Mesendoderm (in vitro differentiated cells): ENCODE data around the gene CHST11.

Source experiments
- DNase-seq: peaks from one replicate; pipeline ENCODE4 v3.0.0; 2013
- H2AK5ac ChIP-seq: 2 replicates; pipeline ENCODE4 v1.6.1; 2013; ENCODE audit warnings: low read length, inconsistent platforms
- H2BK120ac ChIP-seq: 2 replicates; pipeline ENCODE4 v1.6.1; 2013; ENCODE audit warnings: low read depth, mild to moderate bottlenecking, low read length, moderate library complexity, mixed read lengths
- H2BK15ac ChIP-seq: replicated peaks from 2 replicates; pipeline ENCODE4 v1.6.1; 2013; ENCODE audit warnings: low read depth, mild to moderate bottlenecking, moderate library complexity
- H2BK5ac ChIP-seq: 2 replicates; pipeline ENCODE4 v1.6.1; 2013; ENCODE audit warnings: low read length, inconsistent platforms
- H3K18ac ChIP-seq: 2 replicates; pipeline ENCODE4 v1.6.1; 2013; ENCODE audit warnings: mild to moderate bottlenecking, low read length, mixed read lengths
- H3K23ac ChIP-seq: one replicate; pipeline ENCODE4 v1.6.1; 2013; ENCODE audit warnings: low read length
- H3K27ac ChIP-seq: 2 replicates; pipeline ENCODE4 v1.5.1; 2013; ENCODE audit warnings: low read depth, mild to moderate bottlenecking, inconsistent platforms, low read length, moderate library complexity
- H3K27me3 ChIP-seq: 2 replicates; pipeline ENCODE4 v1.6.1; 2013; ENCODE audit warnings: low read length, control low read depth, mild to moderate bottlenecking, inconsistent platforms; ENCODE audit not compliant: insufficient read depth, poor library complexity
- H3K36me3 ChIP-seq: 2 replicates; pipeline ENCODE4 v1.6.1; 2013; ENCODE audit warnings: low read length, inconsistent platforms; ENCODE audit not compliant: control insufficient read depth, insufficient read depth
- H3K4ac ChIP-seq: one replicate; pipeline ENCODE4 v1.6.1; 2013; ENCODE audit warnings: low read depth, mild to moderate bottlenecking, low read length, moderate library complexity
- H3K4me1 ChIP-seq: 2 replicates; pipeline ENCODE4 v1.6.1; 2013; ENCODE audit warnings: low read depth, low read length, inconsistent platforms; ENCODE audit not compliant: control insufficient read depth
- H3K4me2 ChIP-seq: 2 replicates; pipeline ENCODE4 v1.6.1; 2013; ENCODE audit warnings: low read length
- H3K4me3 ChIP-seq: 2 replicates; pipeline ENCODE4 v1.5.1; 2013; ENCODE audit warnings: mild to moderate bottlenecking, low read length
- H3K56ac ChIP-seq: one replicate; pipeline ENCODE4 v1.6.1; 2013; ENCODE audit warnings: low read length
- H3K79me1 ChIP-seq: 2 replicates; pipeline ENCODE4 v1.6.1; 2013; ENCODE audit warnings: low read length, inconsistent platforms
- H3K79me2 ChIP-seq: 2 replicates; pipeline ENCODE4 v1.6.1; 2013; ENCODE audit warnings: mild to moderate bottlenecking, low read length; ENCODE audit not compliant: control insufficient read depth, insufficient read depth
- H3K9ac ChIP-seq: 2 replicates; pipeline ENCODE4 v1.6.1; 2013; ENCODE audit warnings: low read length, inconsistent platforms
- H4K5ac ChIP-seq: one replicate; pipeline ENCODE4 v1.6.1; 2013; ENCODE audit warnings: low read length
- H4K8ac ChIP-seq: one replicate; pipeline ENCODE4 v1.6.1; 2013; ENCODE audit warnings: low read depth, mild to moderate bottlenecking, control low read depth, low read length, moderate library complexity
- WGBS: extraction: QIAGEN DNeasy Blood & Tissue Kit; methylation state at CpG from one replicate; pipeline ENCODE4 v1.1.7; 2013; ENCODE audit warnings: low lambda C conversion rate, missing lambda C conversion rate; ENCODE audit not compliant: insufficient coverage; ENCODE audit errors: extremely low coverage; 5-methylcytosine and 5-hydroxymethylcytosine counted together

The CHST11 gene

DNA sequence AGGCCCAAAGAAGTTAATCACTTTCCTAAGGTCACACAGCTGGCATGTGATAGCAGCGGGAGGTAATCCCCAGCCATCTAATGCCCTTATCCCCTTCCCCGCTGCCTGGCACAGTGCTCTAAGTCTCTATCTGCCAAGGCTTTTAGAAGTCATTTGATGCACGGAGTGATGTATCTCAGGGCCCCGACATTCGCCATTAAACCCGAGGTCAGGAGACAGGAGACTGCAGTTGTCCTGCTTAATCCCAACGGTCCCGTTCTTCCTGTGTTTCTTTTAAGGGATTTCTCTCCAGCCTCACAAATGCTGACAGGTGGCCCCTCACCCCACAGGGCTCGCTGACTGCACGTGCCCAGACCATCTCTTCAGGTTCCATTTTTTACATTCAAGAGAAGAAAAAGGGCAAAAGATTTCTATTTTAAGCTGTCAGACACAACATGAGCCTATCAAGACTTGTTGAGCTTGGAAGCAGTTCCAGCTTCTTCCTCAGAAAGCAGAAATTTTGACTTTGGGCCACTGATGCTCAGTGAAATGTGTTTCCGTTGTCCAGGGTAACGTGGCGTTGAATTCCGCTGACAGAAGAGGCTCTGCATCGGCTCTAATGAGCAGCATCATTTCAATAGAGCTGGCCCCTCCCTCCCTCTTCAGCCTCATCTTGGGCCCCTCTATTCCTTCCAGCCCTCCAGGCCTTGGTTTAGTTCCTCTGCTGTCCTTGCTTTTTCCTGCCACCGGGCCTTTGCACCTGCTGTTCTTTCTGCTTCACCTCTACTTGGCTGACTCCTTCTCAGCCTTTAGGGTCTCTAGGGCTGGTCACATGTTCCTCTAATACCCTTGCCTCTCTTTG, 171.5 kb downstream of the CHST11 start:
- H3K4me3 ChIP-seq, result no peak overlapping the region
- H3K9ac ChIP-seq, result no peak overlapping the region
- H2BK5ac ChIP-seq, result no peak overlapping the region
- no peaks in the 10 kb centered on the region for H3K79me1 ChIP-seq
- H2AK5ac ChIP-seq, result no peak overlapping the region
- H3K23ac ChIP-seq, result no peak overlapping the region
- DNase-seq, result no peak
- H2BK15ac ChIP-seq, result no peak overlapping the region
- no peak overlapping the region for H4K5ac ChIP-seq
- no CpG with 5 or more reads among the region's 16 CpGs for WGBS
- H3K27me3 ChIP-seq, result no peaks in the 10 kb centered on the region
- no peaks in the 10 kb centered on the region for H3K79me2 ChIP-seq
- no peaks in the 10 kb centered on the region for H3K36me3 ChIP-seq
- H3K4me1 ChIP-seq, result no peaks in the 10 kb centered on the region
- H3K18ac ChIP-seq, result no peak overlapping the region
- H3K4ac ChIP-seq, result no peak overlapping the region
- no peak overlapping the region for H4K8ac ChIP-seq
- H2BK120ac ChIP-seq, result no peak overlapping the region
- H3K4me2 ChIP-seq, result no peak overlapping the region
- no peak overlapping the region for H3K27ac ChIP-seq
- no peak overlapping the region for H3K56ac ChIP-seq

DNA sequence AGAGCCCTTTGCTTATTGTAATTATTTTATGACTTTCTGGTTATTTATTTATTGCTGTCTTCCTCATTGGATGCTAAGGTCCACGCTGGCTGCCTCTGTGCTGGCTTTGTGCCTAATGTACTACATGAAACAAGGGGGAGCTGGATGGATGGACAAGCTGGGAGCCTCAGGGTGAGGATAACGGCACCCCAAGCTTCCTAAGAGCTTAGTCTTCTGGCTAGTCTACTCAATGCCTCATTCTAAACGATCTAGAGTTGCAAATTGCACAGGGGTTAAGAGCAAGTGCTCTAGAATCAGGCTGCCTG, 172.0 kb downstream of the CHST11 start:
- H3K4ac ChIP-seq, result no peak overlapping the region

GRCh38 chr12:104630230-104630670, 173.5 kb downstream of the CHST11 start:
- Histone ChIP-seq H3K4me1 (no peaks in the 10 kb centered on the region), H2BK120ac (no peak overlapping the region), H3K79me2 (no peaks in the 10 kb centered on the region), H2AK5ac (no peak overlapping the region), H2BK15ac (no peak overlapping the region), H3K4me2 (no peak overlapping the region), H4K8ac (no peak overlapping the region), H3K4ac (no peak overlapping the region), H3K56ac (no peak overlapping the region), H3K36me3 (no peaks in the 10 kb centered on the region), H3K27me3 (no peaks in the 10 kb centered on the region), H3K79me1 (no peaks in the 10 kb centered on the region), H3K9ac (no peak overlapping the region), H3K18ac (no peak overlapping the region), H4K5ac (no peak overlapping the region), H2BK5ac (no peak overlapping the region), H3K27ac (no peak overlapping the region), H3K4me3 (no peak overlapping the region), H3K23ac (no peak overlapping the region)
- DNase-seq, result no peak
- no CpG with 5 or more reads among the region's 6 CpGs for WGBS

More for the DNA sequence above, 172.0 kb downstream of the CHST11 start:
- no peaks in the 10 kb centered on the region for H3K27me3 ChIP-seq
- no peaks in the 10 kb centered on the region for H3K36me3 ChIP-seq
- no peaks in the 10 kb centered on the region for H3K4me1 ChIP-seq
- H3K4me3 ChIP-seq, result no peak overlapping the region
- no peak overlapping the region for H4K5ac ChIP-seq
- H3K9ac ChIP-seq, result no peak overlapping the region
- no peak overlapping the region for H4K8ac ChIP-seq
- H3K79me1 ChIP-seq, result no peaks in the 10 kb centered on the region
- no peak overlapping the region for H3K4me2 ChIP-seq
- H3K79me2 ChIP-seq, result no peaks in the 10 kb centered on the region
- H2BK5ac ChIP-seq, result no peak overlapping the region
- H3K23ac ChIP-seq, result no peak overlapping the region
- no peak overlapping the region for H2BK120ac ChIP-seq
- no peak overlapping the region for H3K27ac ChIP-seq
- WGBS, result no CpG with 5 or more reads among the region's 3 CpGs
- DNase-seq, result no peak
- no peak overlapping the region for H2BK15ac ChIP-seq
- no peak overlapping the region for H3K56ac ChIP-seq
- no peak overlapping the region for H2AK5ac ChIP-seq
- no peak overlapping the region for H3K18ac ChIP-seq

GRCh38 chr12:104631867-104632266, 175.1 kb downstream of the CHST11 start:
- no peaks in the 10 kb centered on the region for H3K36me3 ChIP-seq
- no peak overlapping the region for H3K9ac ChIP-seq
- WGBS, result no CpG with 5 or more reads among the region's 8 CpGs

DNA sequence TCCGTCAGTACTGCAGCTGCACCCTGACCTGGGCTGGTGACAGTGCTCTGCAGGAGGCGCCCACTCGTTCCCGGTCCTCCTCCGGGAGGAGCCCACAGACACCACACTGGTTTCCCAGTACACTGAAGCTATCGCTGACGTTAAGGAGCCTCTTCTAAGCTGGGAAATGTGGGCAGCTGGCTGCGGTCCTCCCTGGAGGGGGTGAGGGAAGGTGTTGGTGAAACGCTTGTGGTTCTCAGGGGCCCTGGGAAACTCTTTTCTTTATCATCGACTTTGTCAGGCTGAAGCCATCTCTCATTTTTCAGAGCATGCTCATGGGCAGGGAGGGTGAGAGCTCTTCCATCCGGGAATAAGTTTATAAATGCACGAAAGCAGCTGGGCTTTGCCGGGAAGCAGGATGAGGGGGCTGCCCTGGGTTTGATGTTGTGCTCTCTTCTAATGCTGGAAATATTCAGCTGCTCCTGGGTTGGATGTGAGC, 176.0 kb downstream of the CHST11 start:
- no peak overlapping the region for H3K9ac ChIP-seq
- H3K4me1 ChIP-seq, result no peaks in the 10 kb centered on the region
- H3K56ac ChIP-seq, result no peak overlapping the region
- no peak overlapping the region for H4K5ac ChIP-seq
- no peak for DNase-seq
- H3K27ac ChIP-seq, result no peak overlapping the region
- WGBS, result no CpG with 5 or more reads among the region's 13 CpGs
- H3K18ac ChIP-seq, result no peak overlapping the region
- H3K36me3 ChIP-seq, result no peaks in the 10 kb centered on the region
- H3K4me2 ChIP-seq, result no peak overlapping the region
- no peak overlapping the region for H4K8ac ChIP-seq
- no peak overlapping the region for H3K4me3 ChIP-seq
- H3K27me3 ChIP-seq, result no peaks in the 10 kb centered on the region
- no peaks in the 10 kb centered on the region for H3K79me2 ChIP-seq
- H3K79me1 ChIP-seq, result no peaks in the 10 kb centered on the region
- H2BK120ac ChIP-seq, result no peak overlapping the region
- H2BK5ac ChIP-seq, result no peak overlapping the region
- no peak overlapping the region for H2AK5ac ChIP-seq
- no peak overlapping the region for H3K23ac ChIP-seq
- H2BK15ac ChIP-seq, result no peak overlapping the region
- no peak overlapping the region for H3K4ac ChIP-seq

More at GRCh38 chr12:104631867-104632266, 175.1 kb downstream of the CHST11 start:
- Histone ChIP-seq H4K8ac (no peak overlapping the region), H3K4me1 (no peaks in the 10 kb centered on the region), H4K5ac (no peak overlapping the region), H3K79me1 (no peaks in the 10 kb centered on the region), H2BK5ac (no peak overlapping the region), H2BK15ac (no peak overlapping the region), H2AK5ac (no peak overlapping the region), H3K23ac (no peak overlapping the region), H2BK120ac (no peak overlapping the region), H3K56ac (no peak overlapping the region), H3K4ac (no peak overlapping the region), H3K4me2 (no peak overlapping the region), H3K79me2 (no peaks in the 10 kb centered on the region), H3K4me3 (no peak overlapping the region), H3K27me3 (no peaks in the 10 kb centered on the region), H3K27ac (no peak overlapping the region), H3K18ac (no peak overlapping the region)
- no peak for DNase-seq

GRCh38 chr12:104634044-104634443, 177.3 kb downstream of the CHST11 start:
- H4K8ac ChIP-seq, result no peak overlapping the region
- H3K27me3 ChIP-seq, result no peaks in the 10 kb centered on the region
- H3K4me1 ChIP-seq, result no peaks in the 10 kb centered on the region
- H4K5ac ChIP-seq, result no peak overlapping the region
- H3K56ac ChIP-seq, result no peak overlapping the region
- no peak for DNase-seq
- WGBS, result no CpG with 5 or more reads among the region's 4 CpGs
- H3K4ac ChIP-seq, result no peak overlapping the region
- H3K9ac ChIP-seq, result no peak overlapping the region
- no peak overlapping the region for H2AK5ac ChIP-seq
- H3K27ac ChIP-seq, result no peak overlapping the region
- H2BK15ac ChIP-seq, result no peak overlapping the region
- H3K4me2 ChIP-seq, result no peak overlapping the region
- H3K79me1 ChIP-seq, result no peaks in the 10 kb centered on the region
- no peak overlapping the region for H3K4me3 ChIP-seq
- H3K79me2 ChIP-seq, result no peaks in the 10 kb centered on the region
- H3K36me3 ChIP-seq, result no peaks in the 10 kb centered on the region
- H2BK5ac ChIP-seq, result no peak overlapping the region
- H2BK120ac ChIP-seq, result no peak overlapping the region
- H3K18ac ChIP-seq, result no peak overlapping the region
- H3K23ac ChIP-seq, result no peak overlapping the region
